SH-SY5Y (cell line): ENCODE measurements around the gene LRRC25.

Experiments
- GATA2 ChIP-seq: IDR thresholded peaks from 2 replicates; pipeline ENCODE4 v1.6.1; 2011; ENCODE audit warnings: mild to moderate bottlenecking, low read depth, low read length
- GATA3 ChIP-seq: IDR thresholded peaks from 2 replicates; pipeline ENCODE4 v1.6.1; 2011; ENCODE audit warnings: low read depth, mild to moderate bottlenecking, low read length, moderate library complexity

LRRC25 gene

DNA sequence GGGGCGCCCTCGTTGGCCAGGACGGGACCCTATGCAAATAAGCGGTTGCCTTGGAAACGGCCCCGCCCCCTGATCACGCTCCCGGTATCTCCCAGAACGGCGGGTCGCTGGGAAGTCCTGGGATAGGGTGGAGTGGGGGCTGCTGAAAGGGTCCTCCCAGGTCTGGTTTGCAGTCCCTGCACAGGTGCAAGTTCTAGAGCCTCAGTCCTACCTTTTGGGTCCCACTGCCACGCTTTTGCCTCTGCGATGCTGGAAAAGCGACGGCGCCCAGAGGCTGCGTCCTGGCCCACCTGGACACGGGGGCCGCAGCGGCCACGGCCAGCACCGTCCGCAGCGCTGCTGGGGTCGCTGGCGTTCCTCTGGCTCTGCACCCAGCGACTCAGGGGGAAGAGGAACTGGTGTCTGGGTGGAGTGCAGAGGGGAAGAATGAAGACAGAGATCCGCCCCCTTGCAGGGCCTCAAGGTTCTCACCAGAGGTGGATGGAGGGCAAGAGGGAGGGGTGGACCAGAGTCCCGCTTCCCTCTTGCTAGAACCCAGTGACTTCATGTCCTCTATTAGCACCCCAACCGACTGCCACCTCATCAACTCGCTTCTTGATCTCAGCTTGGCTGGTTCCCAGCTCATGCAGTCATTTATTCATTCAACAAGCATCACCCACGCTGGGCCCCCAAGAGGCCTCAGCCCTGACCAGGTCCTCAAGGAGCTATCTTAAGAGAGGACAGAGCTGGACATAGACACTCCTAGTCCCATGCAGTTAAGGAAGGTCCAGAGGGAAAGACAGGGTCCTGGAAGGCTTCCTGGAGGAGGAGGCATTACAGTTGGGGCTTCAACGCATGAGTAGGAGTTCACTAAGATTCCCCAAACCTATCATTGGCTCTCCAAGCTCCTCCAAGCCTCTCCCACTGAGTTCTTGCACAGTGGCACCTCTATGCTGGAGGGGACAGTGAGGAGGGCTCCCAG lies at the start of gene LRRC25:
LRRC25 (minus strand) TSS at position 381 of the 961 bp plus-strand sequence. CDS start 659 bp downstream, outside the sequence.
- TF ChIP-seq GATA3, result no peak
- TF ChIP-seq GATA2, result no peak

DNA sequence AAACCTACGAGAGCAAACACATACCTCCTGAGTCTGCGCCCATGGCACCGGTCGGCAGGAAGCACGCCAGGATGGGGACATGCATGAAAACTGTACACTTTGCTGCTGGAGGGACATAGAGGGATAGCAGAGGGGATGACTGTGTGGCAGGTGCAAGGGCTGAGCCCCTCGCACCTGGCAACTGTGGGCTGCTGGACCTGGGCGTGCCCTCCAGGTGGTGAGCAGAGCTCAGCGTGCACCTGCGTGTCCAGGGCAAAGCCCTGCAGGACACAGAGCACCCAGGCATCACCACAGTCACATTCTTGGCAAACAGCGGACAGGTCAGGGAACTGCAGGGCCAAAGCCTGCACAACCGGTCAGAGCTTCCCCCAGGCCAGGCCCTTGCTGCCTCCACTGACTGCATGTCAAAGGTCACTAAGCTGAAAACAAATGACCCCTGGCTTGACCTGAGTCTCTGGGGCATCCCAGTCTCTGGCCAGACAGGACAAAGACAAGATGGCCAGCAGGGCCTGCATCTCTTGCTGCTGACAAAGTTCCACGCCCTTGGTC lies 49.5 kb upstream of the LRRC25 start:
- no peak for TF ChIP-seq GATA2

DNA sequence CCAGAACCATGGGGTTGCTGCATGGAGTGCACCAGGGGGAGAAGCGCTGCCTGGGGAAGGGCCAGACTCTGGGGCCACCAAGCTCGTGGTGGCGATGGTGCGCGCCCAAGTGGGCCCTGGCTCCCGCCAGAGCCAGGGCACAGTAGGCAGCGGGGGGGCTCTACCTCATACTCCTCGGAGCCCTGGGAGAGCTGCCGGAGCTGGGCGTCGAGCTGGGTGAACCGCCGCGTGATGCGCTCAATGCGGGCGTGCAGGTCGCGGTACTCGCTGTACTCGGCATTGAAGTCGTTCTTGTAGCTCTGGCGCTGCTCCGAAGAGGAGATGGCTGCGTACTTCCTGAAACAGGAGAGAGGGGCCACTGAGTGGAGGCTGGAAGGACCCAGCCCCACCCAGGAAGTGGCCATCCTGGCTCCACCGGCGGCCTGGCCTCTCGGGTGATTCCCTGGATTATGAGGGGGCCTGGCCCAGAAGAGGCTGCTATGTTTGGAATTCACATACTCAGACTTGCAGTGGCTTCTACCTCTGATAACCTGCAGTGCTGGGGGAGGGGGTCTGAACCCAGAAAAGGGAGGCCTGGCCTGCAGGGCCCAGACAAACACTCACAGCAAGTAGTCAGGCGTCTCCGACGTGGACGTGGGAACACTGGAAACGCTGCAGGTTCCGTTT lies 48.9 kb upstream of the LRRC25 start:
- TF ChIP-seq GATA2 (no peak), GATA3 (no peak)

DNA sequence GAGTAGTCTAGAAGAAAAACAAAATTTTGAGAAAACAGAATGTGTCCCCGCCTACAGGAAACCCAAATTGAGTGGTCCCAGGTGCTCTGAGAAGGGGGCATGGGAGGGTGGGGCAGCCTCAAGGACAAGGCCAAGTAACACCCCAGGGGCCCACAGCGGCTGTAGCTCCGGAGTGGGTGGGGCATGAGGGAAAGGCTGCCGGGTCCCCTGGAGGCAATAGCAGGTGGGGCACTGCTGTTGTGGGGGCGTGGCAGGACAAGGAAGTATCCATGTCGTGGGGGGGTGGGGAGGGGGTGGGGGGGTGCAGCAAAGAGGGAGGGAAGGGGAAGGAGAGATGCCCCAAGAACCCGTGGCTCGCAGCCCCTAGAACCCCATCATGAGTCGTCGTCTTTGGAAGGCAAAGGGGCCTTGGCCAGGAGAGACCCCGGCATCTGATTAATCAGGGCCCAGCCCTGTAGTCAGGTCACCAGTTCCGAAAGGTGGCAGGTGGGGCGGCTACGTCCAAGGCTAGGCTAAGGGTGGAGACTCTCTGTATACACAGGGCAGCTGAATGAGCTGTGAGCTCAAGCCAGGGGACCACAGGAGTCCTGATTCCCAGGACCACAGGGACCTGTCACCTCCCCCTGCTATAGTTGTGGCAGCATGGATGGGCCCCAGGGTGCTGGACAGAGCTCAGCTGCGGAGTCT lies 48.0 kb upstream of the LRRC25 start:
- TF ChIP-seq GATA2, result no peak
- no peak for TF ChIP-seq GATA3

DNA sequence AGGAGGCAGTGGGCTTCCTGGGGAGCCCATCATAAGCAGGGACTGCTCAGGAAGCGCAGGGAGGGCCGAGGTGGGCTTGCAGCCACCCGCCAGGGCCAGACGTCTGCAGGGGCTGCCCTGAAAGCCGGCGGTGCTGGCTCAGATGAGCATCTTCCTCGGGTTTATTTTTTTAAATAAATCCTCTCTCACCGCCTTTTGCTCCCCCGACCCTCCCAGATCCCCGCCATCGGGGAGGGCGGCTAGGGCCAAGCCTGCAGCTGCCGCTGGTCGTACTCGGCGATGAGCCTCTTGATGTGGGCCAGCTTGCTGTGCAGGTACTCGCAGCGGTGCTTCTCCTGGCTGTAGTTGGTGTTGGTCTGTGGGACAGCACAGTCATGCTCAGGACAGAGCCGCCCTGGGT lies 47.1 kb upstream of the LRRC25 start:
- TF ChIP-seq GATA3 (no peak), GATA2 (no peak)

DNA sequence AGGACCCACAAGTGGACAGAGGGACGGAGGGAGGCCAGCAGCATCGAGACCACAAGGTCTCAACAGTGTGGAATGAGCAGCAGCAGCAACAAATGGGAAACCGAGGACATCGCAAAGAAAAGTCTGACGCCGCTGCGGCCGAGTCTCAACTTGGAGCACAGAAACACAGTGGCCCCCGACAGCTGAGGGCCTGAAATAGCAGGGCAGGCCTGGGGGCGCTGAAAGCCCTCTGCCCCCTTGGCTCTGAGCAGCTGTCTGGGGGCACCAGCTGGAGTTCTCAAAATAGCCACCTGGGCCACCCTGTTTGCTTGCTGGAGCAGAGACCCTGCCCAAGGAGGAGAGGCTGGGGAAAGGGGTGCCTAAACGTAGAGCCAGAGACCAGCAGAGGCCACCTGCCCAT lies 46.4 kb upstream of the LRRC25 start:
- no peak for TF ChIP-seq GATA3
- no peak for TF ChIP-seq GATA2

DNA sequence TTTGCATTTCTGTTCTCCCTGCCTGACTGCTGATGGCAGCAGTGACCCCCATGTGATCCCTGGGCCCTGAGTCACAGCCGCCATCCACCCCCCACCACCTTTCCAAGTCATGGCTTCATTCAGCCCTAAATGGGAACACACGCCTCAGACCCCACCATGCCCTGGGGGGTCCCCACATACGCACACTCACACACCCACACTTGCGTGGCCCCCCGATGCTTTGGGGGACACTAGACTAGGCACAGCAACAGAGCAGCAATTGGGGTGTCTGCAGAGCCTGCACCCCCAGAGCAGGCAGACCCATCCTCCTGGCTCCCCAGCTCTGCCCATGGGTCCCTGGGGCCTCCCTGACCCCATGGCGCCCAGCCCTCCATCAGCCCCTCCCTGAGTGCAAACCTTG lies 46.0 kb upstream of the LRRC25 start:
- TF ChIP-seq GATA2 (no peak), GATA3 (no peak)

DNA sequence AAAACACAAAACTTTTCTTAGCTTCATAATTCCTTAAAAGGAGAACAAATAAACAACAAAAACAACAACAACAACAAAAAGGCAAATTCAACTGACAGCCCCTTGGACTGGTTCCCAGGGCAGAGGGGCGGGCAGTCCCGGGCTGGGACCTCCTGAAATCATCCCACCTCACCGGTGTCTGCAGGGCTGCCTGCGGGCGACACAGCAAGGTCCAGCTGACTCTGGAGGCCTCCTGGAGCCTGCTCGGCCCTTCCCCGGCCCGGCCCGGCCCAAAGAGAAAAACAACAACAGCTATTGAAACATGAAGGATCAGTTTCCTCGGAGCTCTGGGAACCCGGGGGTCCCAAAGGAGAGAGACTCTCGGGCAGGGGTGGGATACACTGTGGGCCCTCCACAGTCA lies 45.5 kb upstream of the LRRC25 start:
- TF ChIP-seq GATA3 (no peak), GATA2 (no peak)

DNA sequence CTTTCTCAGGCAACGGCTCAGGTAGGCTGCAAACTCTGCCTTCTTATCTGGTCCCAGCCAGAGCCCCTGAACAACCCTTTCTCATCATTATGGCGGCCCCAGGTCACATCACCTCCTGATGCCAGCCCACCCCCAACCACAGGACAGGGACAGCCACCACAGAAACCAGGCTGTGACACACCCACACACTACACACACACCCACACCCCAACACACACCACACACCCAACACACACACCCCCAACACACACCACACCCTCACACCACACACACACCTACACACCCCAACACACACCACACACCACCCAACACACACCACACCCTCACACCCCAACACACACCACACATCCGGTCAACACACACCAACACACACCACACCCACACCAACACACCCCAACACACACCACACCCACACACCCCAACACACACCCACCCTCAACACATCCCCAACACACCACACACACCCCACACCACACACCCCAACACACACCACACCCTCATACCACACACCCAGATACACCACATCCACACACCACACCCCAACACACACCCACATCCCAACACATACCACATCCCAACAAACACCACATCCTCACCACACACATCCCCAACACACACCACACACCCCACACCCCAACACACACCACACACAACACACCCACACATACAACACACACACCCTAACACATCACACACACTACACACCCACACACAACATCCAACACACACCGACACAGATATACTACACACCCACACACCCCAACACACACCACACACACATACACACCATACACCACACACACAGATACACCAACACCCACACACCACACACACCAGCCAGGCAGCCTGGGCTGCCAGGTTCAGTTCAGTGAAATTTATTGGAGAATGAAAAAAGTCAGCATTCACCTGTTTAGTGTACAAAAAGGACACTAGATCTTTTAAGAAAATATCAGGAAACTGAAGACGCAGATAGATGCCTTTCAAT lies 44.7 kb upstream of the LRRC25 start:
- no peak for TF ChIP-seq GATA2
- no peak for TF ChIP-seq GATA3

DNA sequence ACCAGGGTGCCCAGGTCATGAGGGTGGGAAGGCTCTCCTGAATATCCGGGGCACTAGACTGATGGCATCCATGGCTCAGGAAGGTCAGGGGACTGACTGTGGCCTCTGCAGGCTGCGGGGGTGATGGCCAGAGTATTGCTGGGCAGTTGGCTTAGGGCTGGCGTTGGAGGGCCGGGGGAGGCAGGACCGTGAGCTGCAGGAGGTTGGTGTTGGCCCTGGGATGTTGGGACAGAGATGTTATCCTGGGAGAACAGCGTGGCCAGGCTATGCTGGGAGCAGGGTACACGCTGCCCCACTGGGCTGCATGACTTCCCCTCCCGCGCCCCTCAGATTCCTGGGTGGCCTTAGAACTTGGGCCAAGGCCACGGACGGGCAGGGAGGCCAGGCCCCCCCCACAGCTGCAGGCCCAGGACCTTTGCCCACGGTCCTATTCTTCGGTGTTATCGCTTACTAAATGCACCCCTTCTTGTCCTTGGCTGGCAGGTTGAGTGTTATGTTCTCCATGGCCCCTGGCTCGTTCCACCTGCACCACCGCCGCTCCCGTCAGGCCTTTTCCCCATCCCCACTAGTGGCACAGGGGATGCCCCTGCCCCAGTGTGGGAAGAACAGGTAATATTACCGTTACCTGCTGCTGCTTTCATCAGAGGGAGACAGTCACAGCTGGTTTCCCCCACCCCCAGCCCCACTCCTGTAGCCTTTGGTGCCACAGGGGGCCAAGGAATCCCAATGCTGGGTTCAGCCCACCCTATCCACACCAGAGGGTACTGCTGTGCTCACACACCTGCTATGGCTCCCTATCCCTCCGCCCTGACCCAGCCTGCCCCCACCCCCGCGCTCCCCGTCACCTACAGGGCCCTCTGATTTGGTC lies 43.7 kb upstream of the LRRC25 start:
- TF ChIP-seq GATA2 (no peak), GATA3 (no peak)

DNA sequence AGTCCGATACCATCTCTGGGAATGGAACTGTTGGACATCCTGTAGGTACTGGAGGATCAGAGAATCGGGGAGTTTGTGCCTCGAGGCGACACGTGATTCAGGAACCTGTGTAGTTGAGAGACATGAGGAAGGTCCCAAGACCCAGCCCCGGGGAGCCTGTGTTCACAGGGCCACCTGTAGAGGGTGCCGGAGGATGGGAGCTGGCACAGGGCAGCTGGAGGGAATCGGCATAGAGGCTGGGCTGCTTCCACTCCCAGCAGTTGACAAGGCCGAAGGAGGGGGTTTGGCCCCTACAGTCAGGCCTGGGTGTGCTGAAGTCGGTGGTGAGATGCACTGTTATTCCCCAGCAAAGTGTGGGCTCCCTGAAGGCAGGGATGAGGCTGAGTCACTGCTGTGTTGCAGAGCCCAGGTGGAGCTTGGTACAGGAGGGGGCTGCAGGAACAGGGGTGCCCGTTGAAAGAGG lies 43.0 kb upstream of the LRRC25 start:
- TF ChIP-seq GATA3, result no peak
- TF ChIP-seq GATA2, result no peak

DNA sequence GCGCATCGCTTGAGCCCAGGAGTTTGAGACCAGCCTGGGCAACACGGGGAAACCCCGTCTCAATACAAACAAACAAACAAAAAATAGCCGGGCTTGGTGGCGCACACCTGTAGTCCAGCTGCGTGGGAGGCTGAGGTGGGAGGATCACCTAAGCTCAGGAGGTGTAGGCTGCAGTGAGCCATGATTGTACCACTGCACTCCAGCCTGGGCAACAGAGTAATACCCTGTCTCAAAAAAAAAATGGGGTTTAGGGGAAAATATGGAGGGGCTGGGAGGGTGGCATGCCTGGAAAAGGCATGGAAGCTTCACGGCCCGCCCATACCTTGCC lies 42.5 kb upstream of the LRRC25 start:
- TF ChIP-seq GATA2, result no peak
